Measurements from ENCODE around the gene MAP3K9.

MAP3K9 gene

GRCh38 chr14:70780396-70781075 is 28.8 kb downstream of the MAP3K9 start:
- Histone ChIP-seq H3K9me2 (replicated peaks; ENCODE audit: insufficient read depth, low read length) (no peaks in the 10 kb centered on the region), H3K4me2 (ENCODE audit: low read depth, low read length) (no peak overlapping the region), H3K9me3 (replicated peaks; ENCODE audit: insufficient read depth, low read length) (no peaks in the 10 kb centered on the region), H3K27me3 (replicated peaks; ENCODE audit: insufficient read depth, low read length) (no peaks in the 10 kb centered on the region), H3F3A (ENCODE audit: insufficient read depth, low read length) (no peaks in the 10 kb centered on the region), H3K9ac (ENCODE audit: low read length) (no peak overlapping the region), H4K20me1 (ENCODE audit: insufficient read depth, low read length) (no peaks in the 10 kb centered on the region), H3K27ac (ENCODE audit: low read length) (no peak overlapping the region), H3K36me3 (replicated peaks; ENCODE audit: insufficient read depth, low read length) (no peaks in the 10 kb centered on the region), H2AFZ (ENCODE audit: low read length) (no peak overlapping the region), H3K4me1 (ENCODE audit: low read length) (no peaks in the 10 kb centered on the region), H3K79me2 (ENCODE audit: low read length) (no peaks in the 10 kb centered on the region), H3K4me3 (ENCODE audit: low read length) (no peak overlapping the region)
- TF ChIP-seq EZH2phosphoT487 (IDR thresholded peaks at IDR 0.05; ENCODE audit: low read length) (no peak), CTCF (IDR thresholded peaks at IDR 0.05; ENCODE audit: low read length) (no peak), EZH2 (optimal IDR thresholded peaks at IDR 0.05; ENCODE audit: low read depth, low read length) (no peak)
- DNase-seq: no peak

GRCh38 chr14:70779667-70780066 is 29.6 kb downstream of the MAP3K9 start:
- Histone ChIP-seq H3K4me2 (ENCODE audit: low read depth, low read length) (no peak overlapping the region), H3K4me3 (ENCODE audit: low read length) (no peak overlapping the region), H3F3A (ENCODE audit: insufficient read depth, low read length) (no peaks in the 10 kb centered on the region), H3K4me1 (ENCODE audit: low read length) (no peaks in the 10 kb centered on the region), H3K27ac (ENCODE audit: low read length) (no peak overlapping the region), H3K79me2 (ENCODE audit: low read length) (no peaks in the 10 kb centered on the region), H3K9me2 (replicated peaks; ENCODE audit: insufficient read depth, low read length) (no peaks in the 10 kb centered on the region), H3K9ac (ENCODE audit: low read length) (no peak overlapping the region), H4K20me1 (ENCODE audit: insufficient read depth, low read length) (no peaks in the 10 kb centered on the region), H3K9me3 (replicated peaks; ENCODE audit: insufficient read depth, low read length) (no peaks in the 10 kb centered on the region), H2AFZ (ENCODE audit: low read length) (no peak overlapping the region), H3K36me3 (replicated peaks; ENCODE audit: insufficient read depth, low read length) (no peaks in the 10 kb centered on the region), H3K27me3 (replicated peaks; ENCODE audit: insufficient read depth, low read length) (no peaks in the 10 kb centered on the region)
- TF ChIP-seq EZH2phosphoT487 (IDR thresholded peaks at IDR 0.05; ENCODE audit: low read length) (no peak), EZH2 (optimal IDR thresholded peaks at IDR 0.05; ENCODE audit: low read depth, low read length) (no peak), CTCF (IDR thresholded peaks at IDR 0.05; ENCODE audit: low read length) (no peak)
- DNase-seq: no peak

- no peak overlapping the region for H3K4me2 ChIP-seq (ENCODE audit: low read depth, low read length)
- H3K9me3 ChIP-seq (replicated peaks; ENCODE audit: insufficient read depth, low read length): no peaks in the 10 kb centered on the region
- no peaks in the 10 kb centered on the region for H3K36me3 ChIP-seq (replicated peaks; ENCODE audit: insufficient read depth, low read length)
- H3K27ac ChIP-seq (ENCODE audit: low read length): no peak overlapping the region
- H3K27me3 ChIP-seq (replicated peaks; ENCODE audit: insufficient read depth, low read length): no peaks in the 10 kb centered on the region
- no peak overlapping the region for H3K9ac ChIP-seq (ENCODE audit: low read length)
- H2AFZ ChIP-seq (ENCODE audit: low read length): no peak overlapping the region
- TF ChIP-seq EZH2 (optimal IDR thresholded peaks at IDR 0.05; ENCODE audit: low read depth, low read length): no peak
- no peak for TF ChIP-seq CTCF (IDR thresholded peaks at IDR 0.05; ENCODE audit: low read length)
- no peak for TF ChIP-seq EZH2phosphoT487 (IDR thresholded peaks at IDR 0.05; ENCODE audit: low read length)
- no peak overlapping the region for H3K4me3 ChIP-seq (ENCODE audit: low read length)
- H3K79me2 ChIP-seq (ENCODE audit: low read length): no peaks in the 10 kb centered on the region
- no peaks in the 10 kb centered on the region for H3K4me1 ChIP-seq (ENCODE audit: low read length)
- DNase-seq: no peak
- no peaks in the 10 kb centered on the region for H3K9me2 ChIP-seq (replicated peaks; ENCODE audit: insufficient read depth, low read length)
- no peaks in the 10 kb centered on the region for H4K20me1 ChIP-seq (ENCODE audit: insufficient read depth, low read length)
- H3F3A ChIP-seq (ENCODE audit: insufficient read depth, low read length): no peaks in the 10 kb centered on the region
Observed at GRCh38 chr14:70776197-70776596, 33.1 kb downstream of the MAP3K9 start.
